Astrocyte of the hippocampus (primary cell): ENCODE results near the gene HLA-DPA1.
A peak's percentile ranks its signal among the peaks of the same experiment; 100 is the strongest.
"Not testable (repeated sequence)": the region's sequence is repeated elsewhere in the genome, so short reads cannot be mapped to it uniquely, and the experiment has no call there.

Experiments
- DNase-seq: peaks from one replicate; pipeline ENCODE4 v3.0.0; 2011; ENCODE audit warnings: low read depth, low spot score

The HLA-DPA1 gene

DNA sequence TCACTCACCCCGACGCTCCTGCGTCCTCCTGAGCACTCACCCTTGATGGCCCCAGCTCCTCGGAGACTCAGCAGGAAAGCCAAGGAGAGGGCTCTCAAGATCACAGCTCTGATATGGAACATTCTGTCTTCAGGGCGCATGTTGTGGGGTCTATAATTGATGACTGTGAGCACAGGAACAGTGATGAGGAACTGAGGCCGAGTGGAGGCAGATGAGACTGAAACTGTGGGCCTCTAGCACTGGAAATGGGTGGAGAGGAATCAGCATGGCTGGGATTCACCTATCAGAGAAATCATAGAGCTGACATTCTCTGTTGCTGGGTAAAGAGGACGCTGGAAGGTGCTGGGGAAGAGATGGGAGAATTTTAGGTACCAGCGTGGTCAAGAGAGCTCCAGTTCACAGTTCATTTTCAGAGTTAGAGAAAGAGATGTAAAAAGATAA, at the start of gene HLA-DPA1:
Gene HLA-DPA1, minus strand, starts transcription at position 219 of the 441 bp plus-strand sequence.
- DNase-seq: peak; percentile 21

DNA sequence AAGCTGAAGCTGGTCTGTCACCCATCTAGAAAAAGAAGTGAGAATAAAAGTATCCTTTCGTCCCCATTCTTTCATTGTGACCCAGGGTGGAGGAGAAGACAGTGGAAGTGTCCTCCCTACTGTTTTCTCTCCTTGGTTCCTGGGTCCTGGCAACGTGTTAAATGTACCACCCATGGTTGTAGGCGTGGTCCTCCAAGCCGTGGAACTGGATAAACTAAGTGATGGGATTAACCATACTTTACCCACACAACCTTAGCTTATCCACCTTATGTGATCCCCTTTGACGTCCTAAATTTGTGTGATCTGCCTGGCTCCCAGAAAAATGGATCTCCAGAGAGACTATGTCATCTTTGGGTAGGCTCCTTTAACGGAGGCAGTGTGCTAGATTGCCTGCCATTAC, 49.7 kb upstream of the HLA-DPA1 start:
- DNase-seq: no peak

DNA sequence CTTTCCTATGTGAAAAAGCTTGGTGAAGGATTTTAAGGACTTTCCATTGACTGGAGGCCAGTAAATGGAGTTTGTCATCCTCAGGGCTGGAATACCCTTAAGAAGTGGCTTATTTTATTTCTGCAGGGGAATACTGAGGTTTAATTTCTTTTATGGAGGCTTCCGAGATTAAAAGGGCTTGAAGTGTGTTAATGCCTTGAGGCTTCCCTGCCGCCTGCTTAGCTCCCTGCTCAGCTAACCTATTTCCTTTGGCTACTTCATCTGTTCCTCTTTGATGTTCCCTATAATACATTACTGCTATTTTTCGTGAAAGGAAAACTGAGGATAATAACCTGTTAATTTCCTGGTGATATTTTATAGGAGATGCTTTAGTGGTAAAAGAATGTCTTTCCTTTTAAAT, 46.6 kb upstream of the HLA-DPA1 start:
- no peak for DNase-seq

DNA sequence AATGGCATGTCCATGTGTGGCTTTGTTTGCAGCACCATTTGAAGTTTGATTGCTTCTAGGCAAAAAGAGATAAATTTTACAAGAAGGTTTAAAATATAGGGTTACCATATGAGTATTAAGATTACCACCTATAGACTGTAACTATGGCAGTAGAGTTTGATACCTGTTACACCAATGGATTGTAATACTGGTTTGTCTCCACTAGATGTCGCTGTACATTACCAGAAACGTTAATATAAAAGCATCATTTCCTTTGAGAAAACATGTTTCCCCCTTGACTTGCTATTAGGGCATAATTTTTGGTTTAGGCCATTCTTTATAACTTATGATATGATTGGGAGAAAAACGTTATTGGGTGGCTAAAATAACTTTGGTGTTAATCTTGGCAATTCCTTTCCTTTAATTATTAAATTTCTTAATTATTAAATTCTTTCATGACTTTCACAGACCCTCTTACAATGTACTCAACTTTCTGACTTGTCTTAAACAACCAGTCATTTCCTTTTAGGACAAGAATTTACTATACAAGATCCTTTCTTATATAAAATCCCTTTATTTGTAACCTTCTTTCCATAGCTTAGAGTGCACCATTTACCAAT, 45.2 kb upstream of the HLA-DPA1 start:
- peak; percentile 69 for DNase-seq

DNA sequence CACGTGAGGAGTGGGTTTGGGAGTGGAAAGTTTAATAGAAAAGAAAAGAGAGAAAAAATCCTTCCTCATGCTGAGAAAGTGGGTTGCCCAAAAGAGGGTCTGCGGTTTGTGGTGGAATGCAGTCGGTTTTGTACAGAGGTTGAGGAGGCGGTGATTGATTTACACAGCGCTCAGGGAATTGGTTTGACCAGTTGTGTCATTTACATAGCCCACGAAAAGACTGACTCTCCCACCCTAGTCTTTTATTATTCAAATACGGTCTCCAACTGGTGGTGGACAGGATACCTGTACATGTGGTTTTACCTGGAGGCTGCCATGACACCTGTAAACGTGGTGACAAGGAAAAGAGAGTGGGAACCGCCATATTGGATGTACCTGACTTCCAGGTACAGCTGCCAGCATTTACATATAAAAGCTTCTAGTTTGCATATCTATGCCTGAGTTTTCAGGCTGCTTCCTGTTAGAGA, 44.4 kb upstream of the HLA-DPA1 start:
- DNase-seq: no peak

DNA sequence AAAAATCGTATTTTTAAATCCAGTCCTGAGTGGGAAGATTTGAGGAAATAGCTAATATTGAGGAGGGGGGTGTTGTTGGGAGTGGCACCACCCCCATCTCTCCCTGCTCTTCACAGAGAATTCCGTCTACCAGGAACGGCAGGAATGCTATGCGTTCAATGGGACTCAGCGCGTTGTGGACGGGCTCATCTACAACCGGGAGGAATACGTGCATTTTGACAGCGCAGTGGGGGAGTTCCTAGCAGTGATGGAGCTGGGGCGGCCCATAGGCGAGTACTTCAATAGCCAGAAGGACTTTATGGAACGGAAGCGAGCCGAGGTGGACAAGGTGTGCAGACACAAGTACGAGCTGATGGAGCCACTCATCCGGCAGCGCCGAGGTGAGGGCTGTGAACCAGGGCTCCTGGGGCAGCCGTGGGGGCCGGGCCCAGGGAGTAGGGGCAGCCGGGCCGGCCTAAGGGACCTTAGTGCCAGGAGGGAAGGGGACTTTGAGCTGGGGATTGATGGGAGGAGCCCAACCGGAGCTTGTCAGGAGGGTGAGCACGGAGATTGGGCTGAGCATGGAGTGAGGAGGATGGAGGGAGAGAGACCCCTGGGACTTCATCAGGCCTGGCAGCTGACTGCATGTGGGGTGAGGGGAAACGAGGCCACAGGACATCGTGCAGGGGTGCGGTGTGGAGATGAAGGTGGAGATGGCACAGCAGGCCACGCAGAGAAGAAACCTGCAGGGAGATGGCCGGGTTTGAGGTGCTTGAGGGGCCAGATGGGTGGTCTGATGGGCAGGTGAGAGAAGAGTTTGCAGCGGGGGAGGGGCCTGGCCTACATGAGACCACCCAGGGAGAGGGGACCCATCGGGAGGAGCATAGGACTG, 43.6 kb upstream of the HLA-DPA1 start:
- DNase-seq: peak; percentile 23

DNA sequence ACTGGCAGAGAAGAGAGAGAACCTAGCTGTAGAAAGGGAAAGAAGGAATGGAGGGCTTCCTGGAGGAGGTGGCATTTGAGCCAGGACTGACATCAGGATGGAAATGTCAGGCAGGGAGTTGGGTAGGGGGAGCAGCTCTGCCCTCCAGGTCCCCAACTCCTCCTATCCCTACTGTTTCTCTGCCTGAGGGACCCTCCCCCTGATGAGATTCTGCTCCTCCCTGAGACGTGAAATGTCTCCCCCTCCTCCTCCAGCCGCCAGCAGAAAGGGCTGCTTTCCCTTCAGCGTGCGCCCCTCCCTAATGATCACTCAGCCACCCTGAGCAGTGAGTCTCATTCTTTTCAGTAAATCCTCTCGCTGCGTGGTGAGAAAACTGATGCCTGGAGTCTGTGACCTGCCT, 43.0 kb upstream of the HLA-DPA1 start:
- DNase-seq: peak; percentile 13

DNA sequence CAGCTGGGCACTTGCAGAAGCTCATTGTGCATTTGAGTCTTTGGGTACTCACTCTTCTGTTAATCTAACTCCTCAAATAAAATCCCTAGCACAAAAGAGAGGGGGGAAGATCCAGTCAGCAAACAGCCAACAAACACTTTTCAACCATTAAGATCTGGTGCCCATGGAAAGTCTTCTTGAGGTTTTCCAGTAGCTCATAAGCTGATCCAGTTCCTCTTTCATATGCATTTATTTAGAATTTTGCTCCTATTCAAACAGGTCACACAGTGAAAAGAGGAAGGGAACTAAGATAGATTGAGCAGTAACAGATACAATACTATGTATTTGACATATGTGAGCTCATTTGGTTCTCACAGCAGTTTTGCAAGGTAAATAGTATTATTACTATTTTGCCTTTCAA, 41.0 kb upstream of the HLA-DPA1 start:
- no peak for DNase-seq

DNA sequence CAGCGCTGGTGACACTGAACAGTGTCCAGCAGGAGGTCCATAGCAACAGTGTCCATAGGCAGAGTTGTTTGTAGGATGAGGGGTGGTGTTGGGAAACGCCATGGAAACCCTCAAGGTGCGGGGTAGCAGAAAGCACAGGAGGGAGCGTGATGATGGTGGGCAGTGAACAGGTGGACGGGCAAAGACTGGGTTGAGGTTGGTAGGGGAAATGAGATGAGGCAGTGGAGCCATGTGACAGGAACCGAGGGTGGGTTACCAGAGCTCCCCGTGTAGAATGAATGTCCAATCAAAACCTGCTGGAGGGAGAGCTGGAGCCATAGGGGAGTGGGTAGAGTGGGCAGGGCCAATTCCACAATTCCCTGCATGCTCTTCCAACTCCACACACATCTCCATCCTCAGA, 40.3 kb upstream of the HLA-DPA1 start:
- DNase-seq: no peak

DNA sequence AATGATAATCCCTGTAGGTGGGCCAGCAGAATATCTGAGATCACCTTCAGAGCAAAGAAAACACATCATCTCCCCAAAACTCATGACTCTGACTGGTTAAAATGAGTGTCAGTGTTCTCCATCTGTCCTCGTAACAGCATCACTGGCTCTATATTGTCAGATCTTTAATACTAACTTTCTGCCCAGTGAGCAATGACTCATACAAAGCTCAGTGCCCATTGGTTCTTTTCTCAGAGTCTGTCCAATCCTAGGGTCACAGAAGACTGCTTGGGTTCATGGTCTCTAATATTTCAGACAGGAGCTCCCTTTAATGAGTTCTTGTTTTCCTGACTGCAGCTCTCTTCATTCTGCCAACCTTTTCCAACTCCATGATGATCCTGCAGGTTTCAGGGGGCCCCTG, 38.7 kb upstream of the HLA-DPA1 start:
- peak; percentile 67 for DNase-seq

DNA sequence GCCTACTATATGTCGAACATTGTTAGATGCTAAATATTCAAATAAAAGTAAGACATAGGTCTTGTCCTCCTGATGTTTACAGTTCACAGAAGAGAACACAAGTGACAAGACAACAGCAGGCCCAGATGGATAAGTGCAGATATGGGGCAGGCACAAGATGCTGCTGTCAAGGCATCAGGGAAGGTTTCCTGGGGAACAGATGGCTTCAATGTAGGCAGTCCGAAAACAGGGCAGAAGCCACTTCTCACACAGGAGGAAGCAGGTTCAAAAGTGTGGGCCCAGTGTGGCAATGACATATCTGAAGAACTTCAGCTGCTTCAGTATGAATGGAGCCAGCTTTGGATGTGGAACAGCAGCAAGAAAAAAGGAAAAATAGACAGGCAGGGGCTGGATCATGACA, 34.9 kb upstream of the HLA-DPA1 start:
- DNase-seq: no peak

DNA sequence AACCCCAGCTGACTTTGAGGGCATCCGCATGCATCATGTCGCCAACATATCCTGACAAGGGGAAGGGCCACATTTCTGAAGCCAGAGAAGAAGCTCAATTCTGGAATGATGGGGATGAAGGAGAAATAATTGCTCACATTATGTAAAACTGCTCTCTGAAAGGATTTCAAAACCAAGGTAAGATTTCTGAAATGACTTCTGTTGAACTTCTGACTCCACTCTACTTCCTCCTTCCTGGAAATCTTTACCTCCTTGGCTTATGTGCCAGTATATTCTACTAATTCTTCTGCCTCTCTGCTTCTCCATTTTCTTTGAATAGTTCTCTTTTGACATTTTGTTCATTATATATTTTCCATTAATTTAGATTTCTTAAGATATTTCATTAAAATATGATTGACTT, 34.2 kb upstream of the HLA-DPA1 start:
- DNase-seq: no peak

DNA sequence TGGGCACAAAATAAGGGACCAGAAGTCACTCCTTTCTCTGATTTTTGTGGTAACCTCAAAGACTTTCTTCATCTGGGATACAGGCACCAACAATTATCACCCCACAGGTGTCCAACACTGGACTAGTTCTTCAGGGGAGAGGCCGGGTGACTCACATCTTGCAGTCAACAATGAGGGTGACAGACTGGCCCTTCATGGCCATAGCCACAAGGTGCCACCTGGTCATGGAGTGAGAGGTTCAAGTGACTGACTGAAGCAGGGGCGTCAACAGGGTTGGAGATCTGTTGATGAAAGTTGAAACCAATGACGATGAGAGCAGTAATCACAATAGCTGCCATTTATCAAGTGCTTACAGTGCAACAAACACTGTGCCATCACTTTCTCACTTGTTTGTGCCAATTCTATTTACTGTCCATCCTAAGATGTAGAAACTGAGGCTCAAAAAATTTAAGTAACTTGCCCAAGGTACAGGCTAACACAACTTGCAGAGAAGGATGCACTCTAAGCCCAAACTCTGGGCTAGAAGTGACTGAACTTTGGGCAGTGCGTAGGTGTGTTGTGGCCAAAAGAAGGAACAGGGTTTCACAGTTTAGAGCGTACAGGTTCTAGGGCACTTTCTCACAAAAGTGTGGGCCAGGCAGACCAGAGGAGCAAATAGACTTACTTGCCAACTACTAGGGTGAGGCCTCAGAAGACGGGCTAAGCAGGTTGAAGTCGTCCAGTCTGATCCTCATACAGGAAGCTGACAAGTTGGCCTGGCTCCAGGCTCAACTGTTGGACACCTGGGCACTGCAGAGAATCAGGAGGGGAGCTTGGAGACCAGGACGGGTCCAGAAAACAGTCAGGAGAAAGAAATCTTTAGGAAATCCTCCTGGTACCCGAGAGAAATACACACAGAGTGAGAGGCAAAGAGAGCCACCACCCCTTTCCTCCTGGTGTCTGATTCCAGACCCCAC, 32.7 kb upstream of the HLA-DPA1 start:
- DNase-seq: no peak

DNA sequence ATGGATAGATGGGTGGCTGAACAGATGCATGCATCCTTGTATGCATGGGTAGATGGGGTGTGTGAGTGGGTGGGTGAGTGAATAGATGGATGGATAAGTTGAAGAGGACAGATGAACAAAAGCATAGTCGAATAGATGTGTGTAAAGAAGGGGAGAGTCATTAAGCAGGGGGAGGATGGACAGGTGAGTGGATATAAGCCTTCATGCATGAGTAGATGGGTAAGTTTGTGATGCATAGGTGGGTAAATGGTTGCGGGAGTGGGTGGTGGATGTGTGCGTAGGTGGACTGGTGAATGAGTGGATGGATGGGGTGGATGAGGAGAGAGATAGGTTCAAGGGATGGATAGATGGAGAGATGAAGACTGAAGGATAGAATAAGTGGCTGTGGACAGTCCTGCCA, 31.9 kb upstream of the HLA-DPA1 start:
- no peak for DNase-seq

DNA sequence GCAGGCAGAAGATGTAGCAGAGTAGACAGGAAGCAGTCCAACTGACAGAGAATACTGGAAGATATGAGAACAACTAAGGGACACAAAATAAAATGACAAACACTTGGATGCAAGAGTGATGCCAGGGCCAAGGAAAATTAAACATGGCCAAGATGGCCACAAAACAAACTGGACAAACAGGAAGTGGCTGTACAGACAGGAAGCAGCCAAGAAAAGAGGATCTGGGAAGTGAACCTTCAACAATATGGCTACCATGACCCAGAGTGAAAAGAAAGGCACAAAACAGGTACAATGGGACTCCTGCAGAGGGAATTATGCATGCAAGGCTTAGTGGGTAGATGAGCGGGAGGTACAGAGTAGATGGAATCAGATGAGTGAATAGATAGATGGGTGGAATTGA, 31.4 kb upstream of the HLA-DPA1 start:
- DNase-seq: no peak

DNA sequence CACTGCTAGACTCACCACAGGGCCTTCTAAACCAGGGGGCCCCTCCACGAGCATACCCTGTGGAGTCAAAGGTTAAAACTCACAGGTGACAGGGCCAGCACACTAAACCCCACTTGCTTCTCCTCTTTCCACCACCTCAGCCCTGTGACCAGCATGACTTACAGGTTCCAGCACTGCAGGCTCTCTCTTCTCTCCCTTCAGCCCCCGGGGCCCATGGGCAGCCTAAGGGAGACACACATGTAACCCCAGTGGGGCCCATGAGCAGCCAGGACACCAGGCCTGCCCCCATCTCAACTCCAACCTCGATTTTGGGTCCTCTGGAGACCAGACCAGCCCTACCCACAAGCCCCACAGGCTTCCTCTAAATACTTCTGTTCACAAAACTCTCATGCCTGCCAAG, 30.3 kb upstream of the HLA-DPA1 start:
- no peak for DNase-seq

DNA sequence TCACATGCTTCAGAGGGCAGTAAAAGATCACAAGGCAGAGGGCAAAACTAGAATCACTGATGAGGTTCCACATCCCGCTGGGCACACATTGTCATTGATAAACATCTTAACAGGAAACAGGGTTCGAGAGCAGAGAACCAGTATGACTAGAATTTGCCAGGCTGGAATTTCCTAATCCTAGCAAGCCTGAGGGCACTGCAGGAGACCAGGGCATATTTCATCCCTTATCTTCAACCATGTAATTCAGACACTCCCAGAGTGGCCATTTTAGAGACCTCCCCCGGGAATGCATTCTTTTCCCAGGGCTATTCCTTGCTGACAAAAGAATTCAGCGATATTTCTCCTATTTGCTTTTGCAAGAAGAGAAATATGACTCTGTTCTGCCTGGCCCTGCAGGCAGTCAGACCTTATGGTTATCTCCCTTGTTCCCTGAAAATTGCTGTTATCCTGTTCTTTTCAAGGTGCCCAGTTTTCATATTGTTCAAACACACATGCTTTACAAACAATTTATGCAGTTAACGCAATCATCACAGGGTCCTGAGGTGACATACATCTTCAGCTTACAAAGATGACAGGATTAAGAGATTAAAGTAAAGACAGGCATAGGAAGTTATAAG, 27.8 kb upstream of the HLA-DPA1 start:
- not testable (repeated sequence) for DNase-seq

DNA sequence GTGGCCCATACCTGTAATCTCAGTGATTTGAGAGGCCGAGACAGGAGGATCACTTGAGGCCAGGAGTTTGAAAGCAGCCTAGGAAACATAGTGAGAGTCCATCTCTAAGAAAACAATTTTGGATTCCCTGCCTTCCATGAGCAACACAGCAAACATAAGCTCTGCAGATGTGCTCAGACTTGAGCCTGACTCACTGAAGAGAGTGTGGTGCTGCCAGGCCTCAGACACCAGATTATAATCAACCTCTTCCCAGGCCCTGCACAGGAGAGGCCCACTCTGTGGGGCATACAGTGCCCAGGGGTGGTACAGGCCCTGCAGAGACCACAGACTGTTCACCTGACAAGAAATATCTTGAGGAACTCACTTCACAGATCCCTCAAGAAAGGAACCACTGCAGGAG, 22.2 kb upstream of the HLA-DPA1 start:
- no peak for DNase-seq

DNA sequence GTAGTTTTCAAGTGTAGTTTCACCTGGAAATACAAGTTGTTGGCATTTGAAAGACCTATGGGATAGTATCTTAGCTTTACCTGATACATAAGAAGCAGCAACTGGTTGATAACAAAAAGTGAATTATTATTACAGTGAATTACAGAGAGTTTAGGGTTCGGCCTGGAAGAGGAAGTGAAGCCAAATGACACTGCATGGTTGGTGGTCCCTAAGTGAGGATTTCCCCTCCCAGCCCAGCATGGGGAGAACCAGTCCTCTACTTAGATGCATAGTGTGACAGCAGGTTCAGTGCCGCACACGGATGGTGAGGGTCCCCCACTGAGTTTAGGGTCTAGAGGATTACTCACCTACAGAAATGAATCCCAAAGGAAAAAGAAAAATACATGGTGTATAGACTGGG, 20.4 kb upstream of the HLA-DPA1 start:
- DNase-seq: no peak

DNA sequence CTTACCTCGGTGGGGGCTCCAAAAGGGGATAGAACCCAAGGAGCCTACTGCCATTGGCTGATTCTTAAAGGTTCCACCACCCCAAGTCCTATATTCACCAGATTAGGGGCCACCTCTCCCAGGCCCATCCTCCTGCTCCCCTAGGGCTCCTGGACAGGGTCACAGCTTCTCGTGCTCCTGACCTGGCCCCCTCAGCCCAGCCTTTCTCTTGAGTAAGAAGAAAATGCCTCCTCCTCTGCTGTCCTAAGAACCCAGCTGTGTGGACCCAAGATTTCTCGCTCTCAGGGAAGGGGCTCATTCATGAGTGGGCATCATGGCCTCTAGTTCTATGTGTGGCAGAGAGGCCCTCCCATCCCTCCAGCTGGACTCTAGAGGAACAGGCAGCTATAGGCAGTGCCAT, 18.9 kb upstream of the HLA-DPA1 start:
- no peak for DNase-seq

DNA sequence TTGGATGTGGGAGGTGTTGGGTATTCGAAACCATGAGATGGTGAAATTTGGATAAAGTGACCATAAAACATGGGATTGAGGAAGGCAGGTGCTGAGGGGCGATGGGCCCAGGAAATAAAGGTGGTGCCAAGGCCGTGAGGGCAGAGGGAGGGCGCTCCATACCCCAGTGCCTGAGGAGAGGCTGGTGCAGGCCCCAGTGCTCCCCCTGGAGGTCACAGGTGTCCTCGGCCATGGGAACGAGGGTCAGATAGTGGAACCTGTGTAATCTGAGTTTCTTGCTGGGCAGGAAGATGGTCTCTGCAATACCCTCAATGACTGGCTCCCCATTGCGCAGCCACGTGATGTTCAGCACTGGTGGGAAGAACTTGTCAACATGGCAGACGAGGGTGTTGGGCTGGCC, 18.5 kb upstream of the HLA-DPA1 start:
- DNase-seq: no peak
